Activated naive CD4-positive, alpha-beta T cell treated with anti-CD3 and anti-CD28 coated beads, Interleukin-2, amount 10 ng/mL, durations not matched to agents 7 days and 5 days (primary cell): ENCODE results near the gene SHC3.
A peak's percentile ranks its signal among the peaks of the same experiment; 100 is the strongest.

Source experiments
- CTCF ChIA-PET: fragments of 350-600 bp; sonication (Branson Sonifier 250); formaldehyde crosslinking; loops from one replicate; lab custom pipeline; 2021; ENCODE audit warnings: antibody characterized with exemption; lab: Charles Lee
- DNase-seq: peaks from one replicate; pipeline ENCODE4 v3.0.0-alpha.2; 2020
- H3K27ac Mint-ChIP-seq: one replicate; pipeline ENCODE4 v1.8.0; 2021; ENCODE audit warnings: mild to moderate bottlenecking, moderate library complexity, mixed read lengths
- H3K27me3 Mint-ChIP-seq: one replicate; pipeline ENCODE4 v1.8.0; 2021; ENCODE audit warnings: mild to moderate bottlenecking, mixed read lengths
- H3K36me3 Mint-ChIP-seq: one replicate; pipeline ENCODE4 v1.8.0; 2021; ENCODE audit warnings: mixed read lengths
- H3K4me1 Mint-ChIP-seq: one replicate; pipeline ENCODE4 v1.8.0; 2021; ENCODE audit warnings: mixed read lengths
- H3K4me3 Mint-ChIP-seq: one replicate; pipeline ENCODE4 v1.8.0; 2021; ENCODE audit warnings: mild to moderate bottlenecking, moderate library complexity, mixed read lengths
- H3K9me3 Mint-ChIP-seq: one replicate; pipeline ENCODE4 v1.8.0; 2021; ENCODE audit warnings: mixed read lengths

The SHC3 gene

GRCh38 chr9:88992556-88992955, 186.1 kb downstream of the SHC3 start:
- peaks cover 65% of the 10 kb centered on the region for H3K27me3 Mint-ChIP-seq
- DNase-seq = no peak
- CTCF ChIA-PET = interaction anchor here (1.4 kb wide), 1 partner anchor 8 kb away, joined by 3 read pairs; no protein-coding TSS in a partner anchor
- H3K36me3 Mint-ChIP-seq = no peaks in the 10 kb centered on the region
- no peaks in the 10 kb centered on the region for H3K9me3 Mint-ChIP-seq
- no peak overlapping the region for H3K27ac Mint-ChIP-seq
- H3K4me3 Mint-ChIP-seq = no peak overlapping the region
- peaks cover 19% of the 10 kb centered on the region for H3K4me1 Mint-ChIP-seq

- Mint-ChIP-seq H3K9me3 (no peaks in the 10 kb centered on the region), H3K4me1 (peaks cover 19% of the 10 kb centered on the region), H3K27me3 (peaks cover 64% of the 10 kb centered on the region), H3K4me3 (no peak within 1 kb of the TSS), H3K27ac (no peak within 1 kb of the TSS), H3K36me3 (no peaks in the 10 kb centered on the region)
- DNase-seq = peak; percentile 29
- CTCF ChIA-PET = interaction anchor here (1.2 to 1.4 kb wide), 2 partner anchors 10 to 287 kb away, joined by 3 to 4 read pairs; no protein-coding TSS in a partner anchor
Measured at GRCh38 chr9:88991066-88992034, 187.3 kb downstream of the SHC3 start, which contains the start of gene S1PR3. Gene S1PR3, plus strand, starts transcription at chr9:88991468. Its CDS starts 9,733 bp downstream, at chr9:89001201.

- CTCF ChIA-PET = interaction anchor here (1.2 kb wide), 1 partner anchor 288 kb away, joined by 4 read pairs; no protein-coding TSS in a partner anchor
- Mint-ChIP-seq H3K4me3 (no peak overlapping the region), H3K9me3 (no peaks in the 10 kb centered on the region), H3K4me1 (peaks cover 19% of the 10 kb centered on the region), H3K36me3 (no peaks in the 10 kb centered on the region), H3K27me3 (peaks cover 68% of the 10 kb centered on the region), H3K27ac (no peak overlapping the region)
- no peak for DNase-seq
Measured at GRCh38 chr9:88990729-88991065, 187.9 kb downstream of the SHC3 start.

- peaks cover 68% of the 10 kb centered on the region for H3K27me3 Mint-ChIP-seq
- peaks cover 19% of the 10 kb centered on the region for H3K4me1 Mint-ChIP-seq
- H3K36me3 Mint-ChIP-seq = no peaks in the 10 kb centered on the region
- H3K27ac Mint-ChIP-seq = no peak overlapping the region
- H3K9me3 Mint-ChIP-seq = no peaks in the 10 kb centered on the region
- no peak for DNase-seq
- H3K4me3 Mint-ChIP-seq = no peak overlapping the region
- CTCF ChIA-PET = interaction anchor here (1.2 kb wide), 1 partner anchor 289 kb away, joined by 4 read pairs; no protein-coding TSS in a partner anchor
Measured at GRCh38 chr9:88990041-88990728, 188.4 kb downstream of the SHC3 start.

- no peak for DNase-seq
- Mint-ChIP-seq H3K36me3 (no peaks in the 10 kb centered on the region), H3K27ac (no peak overlapping the region), H3K4me1 (peaks cover 19% of the 10 kb centered on the region), H3K9me3 (no peaks in the 10 kb centered on the region), H3K27me3 (peaks cover 66% of the 10 kb centered on the region), H3K4me3 (no peak overlapping the region)
- CTCF ChIA-PET = no interaction called here
Measured at GRCh38 chr9:88988796-88989641, 189.6 kb downstream of the SHC3 start.

GRCh38 chr9:88987661-88988060, 191.0 kb downstream of the SHC3 start:
- no peak for DNase-seq
- Mint-ChIP-seq H3K36me3 (no peaks in the 10 kb centered on the region), H3K27me3 (peaks cover 56% of the 10 kb centered on the region), H3K4me3 (no peak overlapping the region), H3K4me1 (peaks cover 19% of the 10 kb centered on the region), H3K27ac (no peak overlapping the region), H3K9me3 (no peaks in the 10 kb centered on the region)
- CTCF ChIA-PET = no interaction called here

- no peaks in the 10 kb centered on the region for H3K36me3 Mint-ChIP-seq
- no peak overlapping the region for H3K4me3 Mint-ChIP-seq
- H3K9me3 Mint-ChIP-seq = no peaks in the 10 kb centered on the region
- peaks cover 47% of the 10 kb centered on the region for H3K27me3 Mint-ChIP-seq
- H3K27ac Mint-ChIP-seq = no peak overlapping the region
- peaks cover 15% of the 10 kb centered on the region for H3K4me1 Mint-ChIP-seq
- no peak for DNase-seq
- CTCF ChIA-PET = no interaction called here
Measured at GRCh38 chr9:88986776-88987175, 191.8 kb downstream of the SHC3 start.

GRCh38 chr9:88985616-88986015, 193.0 kb downstream of the SHC3 start:
- H3K27ac Mint-ChIP-seq = no peak overlapping the region
- H3K36me3 Mint-ChIP-seq = no peaks in the 10 kb centered on the region
- H3K4me1 Mint-ChIP-seq = peaks cover 13% of the 10 kb centered on the region
- CTCF ChIA-PET = no interaction called here
- no peaks in the 10 kb centered on the region for H3K9me3 Mint-ChIP-seq
- H3K27me3 Mint-ChIP-seq = peaks cover 35% of the 10 kb centered on the region
- H3K4me3 Mint-ChIP-seq = no peak overlapping the region
- no peak for DNase-seq

- Mint-ChIP-seq H3K4me1 (peaks cover 8% of the 10 kb centered on the region), H3K27ac (no peak overlapping the region), H3K27me3 (peaks cover 24% of the 10 kb centered on the region), H3K9me3 (no peaks in the 10 kb centered on the region), H3K36me3 (no peaks in the 10 kb centered on the region), H3K4me3 (no peak overlapping the region)
- DNase-seq = no peak
- CTCF ChIA-PET = no interaction called here
Measured at GRCh38 chr9:88984543-88984883, 194.1 kb downstream of the SHC3 start.

- H3K9me3 Mint-ChIP-seq = no peaks in the 10 kb centered on the region
- peaks cover 19% of the 10 kb centered on the region for H3K27me3 Mint-ChIP-seq
- CTCF ChIA-PET = no interaction called here
- H3K36me3 Mint-ChIP-seq = no peaks in the 10 kb centered on the region
- H3K27ac Mint-ChIP-seq = no peak overlapping the region
- no peak for DNase-seq
- H3K4me3 Mint-ChIP-seq = no peak overlapping the region
- H3K4me1 Mint-ChIP-seq = peaks cover 2% of the 10 kb centered on the region
Measured at GRCh38 chr9:88983865-88984542, 194.6 kb downstream of the SHC3 start.

- Mint-ChIP-seq H3K27ac (no peak overlapping the region), H3K9me3 (no peaks in the 10 kb centered on the region), H3K36me3 (no peaks in the 10 kb centered on the region), H3K4me3 (no peak overlapping the region), H3K27me3 (peaks cover 26% of the 10 kb centered on the region), H3K4me1 (no peaks in the 10 kb centered on the region)
- CTCF ChIA-PET = no interaction called here
- DNase-seq = no peak
Measured at GRCh38 chr9:88980740-88981203, 197.8 kb downstream of the SHC3 start.

- no peak overlapping the region for H3K27ac Mint-ChIP-seq
- peaks cover 26% of the 10 kb centered on the region for H3K27me3 Mint-ChIP-seq
- H3K4me1 Mint-ChIP-seq = no peaks in the 10 kb centered on the region
- no peaks in the 10 kb centered on the region for H3K9me3 Mint-ChIP-seq
- no peak for DNase-seq
- CTCF ChIA-PET = no interaction called here
- no peaks in the 10 kb centered on the region for H3K36me3 Mint-ChIP-seq
- H3K4me3 Mint-ChIP-seq = no peak overlapping the region
Measured at GRCh38 chr9:88979791-88980190, 198.8 kb downstream of the SHC3 start.

GRCh38 chr9:88979021-88979420, 199.6 kb downstream of the SHC3 start:
- CTCF ChIA-PET = no interaction called here
- Mint-ChIP-seq H3K9me3 (no peaks in the 10 kb centered on the region), H3K4me3 (no peak overlapping the region), H3K36me3 (no peaks in the 10 kb centered on the region), H3K27ac (no peak overlapping the region), H3K4me1 (no peaks in the 10 kb centered on the region), H3K27me3 (peaks cover 21% of the 10 kb centered on the region)
- DNase-seq = no peak
